Measurements from ENCODE around the gene MLLT10. TPM values are rescaled to one million over a fixed set of nuclear protein-coding genes. Genes with fewer than 3 reads are reported as not detected.

MLLT10 gene
- total and polyA plus RNA-seq, 4 donors: 20.6 to 97.8 (median 35.7) TPM

- peak overlapping the region; percentile 48 to 92 for H3K9ac ChIP-seq (ENCODE audit: insufficient read depth in 1 of 2, low read length in 2 of 2)
- WGBS, 2 donors: 53 to 57% methylated on average over 15 of the region's 15 CpGs
- H3K27ac ChIP-seq (ENCODE audit: low read depth in 1 of 2, low read length in 1 of 2): peak overlapping the region; percentile 34 to 85
- H3K4me3 ChIP-seq: peak overlapping the region; percentile 61
- H3K9me3 ChIP-seq (ENCODE audit: control insufficient read depth in 4 of 4, insufficient read depth in 3 of 4, low read length in 3 of 4): no peaks in the 10 kb centered on the region
- no peaks in the 10 kb centered on the region for H3K27me3 ChIP-seq (ENCODE audit: control insufficient read depth in 3 of 3, insufficient read depth in 3 of 3, low read length in 2 of 3)
- H3K36me3 ChIP-seq (ENCODE audit: control insufficient read depth in 4 of 4, insufficient read depth in 4 of 4, low read length in 4 of 4): peaks cover 0 to 3% (median 0%) of the 10 kb centered on the region in 4 donors
- TF ChIP-seq, protein P1, sequence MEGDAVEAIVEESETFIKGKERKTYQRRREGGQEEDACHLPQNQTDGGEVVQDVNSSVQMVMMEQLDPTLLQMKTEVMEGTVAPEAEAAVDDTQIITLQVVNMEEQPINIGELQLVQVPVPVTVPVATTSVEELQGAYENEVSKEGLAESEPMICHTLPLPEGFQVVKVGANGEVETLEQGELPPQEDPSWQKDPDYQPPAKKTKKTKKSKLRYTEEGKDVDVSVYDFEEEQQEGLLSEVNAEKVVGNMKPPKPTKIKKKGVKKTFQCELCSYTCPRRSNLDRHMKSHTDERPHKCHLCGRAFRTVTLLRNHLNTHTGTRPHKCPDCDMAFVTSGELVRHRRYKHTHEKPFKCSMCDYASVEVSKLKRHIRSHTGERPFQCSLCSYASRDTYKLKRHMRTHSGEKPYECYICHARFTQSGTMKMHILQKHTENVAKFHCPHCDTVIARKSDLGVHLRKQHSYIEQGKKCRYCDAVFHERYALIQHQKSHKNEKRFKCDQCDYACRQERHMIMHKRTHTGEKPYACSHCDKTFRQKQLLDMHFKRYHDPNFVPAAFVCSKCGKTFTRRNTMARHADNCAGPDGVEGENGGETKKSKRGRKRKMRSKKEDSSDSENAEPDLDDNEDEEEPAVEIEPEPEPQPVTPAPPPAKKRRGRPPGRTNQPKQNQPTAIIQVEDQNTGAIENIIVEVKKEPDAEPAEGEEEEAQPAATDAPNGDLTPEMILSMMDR (IDR thresholded peaks at IDR 0.05; ENCODE audit: control extremely low read depth, extremely low read depth): no peak
- H3K4me1 ChIP-seq (ENCODE audit: control insufficient read depth in 5 of 5, insufficient read depth in 5 of 5, low read length in 5 of 5): peaks cover 0 to 65% (median 7%) of the 10 kb centered on the region in 5 donors
- DNase-seq (peak in 2 of 3 donors; percentile 63 to 75), ATAC-seq (ENCODE audit: insufficient read depth, low FRiP score) (no peak)
These were observed 18.4 kb upstream of the MLLT10 start for GRCh38 chr10:21515361-21516241.

- Histone ChIP-seq H3K9me3 (ENCODE audit: control insufficient read depth in 4 of 4, insufficient read depth in 3 of 4, low read length in 3 of 4) (no peaks in the 10 kb centered on the region), H3K27ac (ENCODE audit: low read depth in 1 of 2, low read length in 1 of 2) (peak overlapping the region; percentile 59 to 85), H3K4me1 (ENCODE audit: control insufficient read depth in 5 of 5, insufficient read depth in 5 of 5, low read length in 5 of 5) (peaks cover 1 to 64% (median 13%) of the 10 kb centered on the region in 5 donors), H3K36me3 (ENCODE audit: control insufficient read depth in 4 of 4, insufficient read depth in 4 of 4, low read length in 4 of 4) (peaks cover 0 to 3% (median 0%) of the 10 kb centered on the region in 4 donors), H3K27me3 (ENCODE audit: control insufficient read depth in 3 of 3, insufficient read depth in 3 of 3, low read length in 2 of 3) (no peaks in the 10 kb centered on the region), H3K9ac (ENCODE audit: insufficient read depth in 1 of 2, low read length in 2 of 2) (peak overlapping the region; percentile 48 to 92), H3K4me3 (peak overlapping the region; percentile 61)
- WGBS, 2 donors: 0% methylated on average over 40 to 86 of the region's 86 CpGs
- ATAC-seq (ENCODE audit: insufficient read depth, low FRiP score): peak; percentile 12
- TF ChIP-seq, protein P1 (IDR thresholded peaks at IDR 0.05; ENCODE audit: control extremely low read depth, extremely low read depth): no peak
- peak; percentile 65 to 81 (median 73) for DNase-seq
These were observed 17.5 kb upstream of the MLLT10 start for GRCh38 chr10:21516242-21517131.

- ATAC-seq (ENCODE audit: insufficient read depth, low FRiP score) (peak; percentile 68), DNase-seq (peak; percentile 75 to 79 (median 78))
- H3K9ac ChIP-seq (ENCODE audit: insufficient read depth in 1 of 2, low read length in 2 of 2): peak overlapping the region; percentile 66 to 99
- TF ChIP-seq, protein P1 (IDR thresholded peaks at IDR 0.05; ENCODE audit: control extremely low read depth, extremely low read depth): no peak
- H3K27ac ChIP-seq (ENCODE audit: low read depth in 1 of 2, low read length in 1 of 2): peak overlapping the region; percentile 50 to 85
- no peaks in the 10 kb centered on the region for H3K9me3 ChIP-seq (ENCODE audit: control insufficient read depth in 4 of 4, insufficient read depth in 3 of 4, low read length in 3 of 4)
- H3K27me3 ChIP-seq (ENCODE audit: control insufficient read depth in 3 of 3, insufficient read depth in 3 of 3, low read length in 2 of 3): no peaks in the 10 kb centered on the region
- H3K4me3 ChIP-seq: peak overlapping the region; percentile 61
- peaks cover 1 to 62% (median 15%) of the 10 kb centered on the region in 5 donors for H3K4me1 ChIP-seq (ENCODE audit: control insufficient read depth in 5 of 5, insufficient read depth in 5 of 5, low read length in 5 of 5)
- WGBS, 2 donors: 1% methylated on average over 73 of the region's 73 CpGs
- peaks cover 0 to 3% (median 0%) of the 10 kb centered on the region in 4 donors for H3K36me3 ChIP-seq (ENCODE audit: control insufficient read depth in 4 of 4, insufficient read depth in 4 of 4, low read length in 4 of 4)
These were observed 16.6 kb upstream of the MLLT10 start for GRCh38 chr10:21517134-21518031.

Data from lung (tissue), 12 donors.